T1000 (cell line): Measurements from ENCODE around the gene PHACTR1.
"Not testable (repeated sequence)": the region's sequence is repeated elsewhere in the genome, so short reads cannot be mapped to it uniquely, and the experiment has no call there.

ENCODE experiments used
- DNase-seq: peaks from one replicate; lab custom pipeline; 2025; ENCODE audit warnings: mixed read lengths; lab: John Stamatoyannopoulos, UW

Gene PHACTR1

GRCh38 chr6:12903246-12903645 lies 186.7 kb downstream of the PHACTR1 start:
- no peak for DNase-seq

DNA sequence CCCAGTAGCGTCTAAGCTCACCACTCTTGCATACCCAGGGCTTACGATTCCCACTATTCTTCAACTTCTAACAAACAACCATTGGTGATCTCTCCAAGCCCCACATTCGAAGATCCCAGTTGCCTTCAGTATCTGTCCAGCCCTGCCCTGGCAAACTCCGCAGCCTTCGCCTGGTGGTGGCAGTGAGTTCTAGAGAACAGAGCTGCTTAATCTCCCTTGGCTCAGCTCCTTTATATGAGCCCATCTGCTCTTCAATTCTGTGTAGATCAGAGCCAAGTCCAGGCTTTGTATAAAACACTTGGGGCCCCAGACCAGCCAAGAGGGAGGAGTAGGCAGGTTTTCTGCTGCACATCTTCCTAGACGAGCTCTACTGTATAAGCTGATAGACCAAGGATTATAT lies 193.3 kb downstream of the PHACTR1 start:
- DNase-seq = no peak

- DNase-seq = no peak
These were observed 194.9 kb downstream of the PHACTR1 start for GRCh38 chr6:12911427-12911826.

GRCh38 chr6:12913201-12913600 lies 196.6 kb downstream of the PHACTR1 start:
- DNase-seq = no peak

DNA sequence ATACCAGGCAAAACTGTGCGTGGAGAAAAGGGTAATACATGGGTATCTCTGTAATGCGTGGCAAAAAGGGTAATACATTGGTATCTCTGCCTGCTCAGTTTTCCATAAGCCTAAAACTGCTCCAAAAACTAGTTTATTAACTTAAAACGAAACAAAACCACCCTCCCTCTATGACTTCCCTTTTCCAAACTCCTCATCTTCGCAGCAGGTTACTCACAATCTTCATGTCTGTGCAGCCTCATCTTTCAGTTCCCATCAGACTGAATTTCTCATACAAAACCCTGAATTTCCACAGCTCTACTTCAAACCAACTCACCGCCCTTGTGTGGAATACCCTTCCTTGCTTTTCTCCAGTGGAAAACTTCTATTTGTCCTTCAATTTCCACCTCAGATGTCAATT lies 199.4 kb downstream of the PHACTR1 start:
- no peak for DNase-seq

GRCh38 chr6:12916420-12917136 lies 200.0 kb downstream of the PHACTR1 start:
- no peak for DNase-seq

DNA sequence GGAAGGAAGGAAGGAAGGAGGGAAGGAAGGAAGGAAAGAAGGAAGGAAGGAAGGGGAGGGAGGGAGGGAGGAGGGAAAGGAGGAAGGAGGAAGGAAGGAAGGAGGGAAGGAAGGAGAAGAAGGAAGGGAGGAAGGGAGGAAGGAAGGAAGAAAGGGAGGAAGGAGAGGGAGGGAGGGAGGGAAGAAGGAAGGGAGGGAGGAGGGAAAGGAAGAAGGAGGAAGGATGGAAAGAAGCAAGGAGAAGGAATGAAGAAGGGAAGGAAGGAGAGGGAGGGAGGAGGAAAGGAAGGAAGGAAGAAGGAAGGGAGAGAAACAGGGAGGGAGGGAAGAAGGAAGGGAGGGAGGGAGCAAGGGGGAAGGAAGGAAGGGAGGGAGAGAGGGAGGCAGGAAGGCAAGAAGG lies 204.9 kb downstream of the PHACTR1 start:
- no peak for DNase-seq

DNA sequence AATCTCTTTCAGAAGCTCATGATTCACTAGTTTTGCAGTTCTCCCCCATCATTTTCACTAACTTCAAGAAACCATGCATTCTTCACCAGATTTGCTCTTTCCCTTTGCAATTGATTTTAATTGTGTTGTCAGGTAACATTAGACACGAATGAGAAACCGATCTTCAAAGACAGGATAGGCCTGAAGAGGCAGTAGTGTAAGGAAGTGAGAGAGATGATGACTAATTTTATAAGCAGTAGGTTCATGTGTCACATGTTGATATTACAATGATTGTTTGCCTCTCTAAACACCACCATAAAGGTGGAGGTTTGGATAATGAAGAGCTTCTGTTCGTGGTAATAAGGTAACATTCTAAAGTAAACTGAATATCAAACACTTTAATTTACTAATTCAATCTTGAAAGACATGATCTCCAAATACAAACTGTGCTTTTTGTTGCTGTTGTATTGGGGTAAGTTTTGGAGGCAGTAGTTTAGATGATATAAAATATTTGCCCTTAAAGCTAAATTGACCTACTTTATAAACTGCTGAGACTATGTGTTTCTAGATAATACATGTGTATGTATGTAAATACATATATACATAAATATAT lies 207.2 kb downstream of the PHACTR1 start:
- no peak for DNase-seq

- DNase-seq = no peak
These were observed 208.3 kb downstream of the PHACTR1 start for GRCh38 chr6:12924911-12925310.

DNA sequence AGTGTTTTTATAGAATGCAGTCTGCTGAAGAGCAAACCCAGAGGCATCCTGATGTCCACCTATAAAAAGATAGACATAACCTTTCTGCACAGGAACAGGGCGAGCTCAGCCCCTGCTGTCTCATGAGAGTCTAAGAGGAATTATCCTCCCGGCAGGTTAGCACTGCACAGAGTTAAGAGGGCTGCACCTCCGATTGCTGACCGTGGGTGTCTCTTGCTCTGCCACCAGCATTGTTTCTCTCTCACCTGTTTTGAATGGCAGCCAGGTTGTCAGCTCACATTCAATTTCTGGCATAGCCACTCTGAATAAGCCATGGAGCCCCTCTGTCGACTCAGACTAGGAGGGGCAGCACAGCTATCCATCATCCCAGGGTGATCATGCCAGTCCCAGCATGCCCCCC lies 211.2 kb downstream of the PHACTR1 start:
- no peak for DNase-seq

DNA sequence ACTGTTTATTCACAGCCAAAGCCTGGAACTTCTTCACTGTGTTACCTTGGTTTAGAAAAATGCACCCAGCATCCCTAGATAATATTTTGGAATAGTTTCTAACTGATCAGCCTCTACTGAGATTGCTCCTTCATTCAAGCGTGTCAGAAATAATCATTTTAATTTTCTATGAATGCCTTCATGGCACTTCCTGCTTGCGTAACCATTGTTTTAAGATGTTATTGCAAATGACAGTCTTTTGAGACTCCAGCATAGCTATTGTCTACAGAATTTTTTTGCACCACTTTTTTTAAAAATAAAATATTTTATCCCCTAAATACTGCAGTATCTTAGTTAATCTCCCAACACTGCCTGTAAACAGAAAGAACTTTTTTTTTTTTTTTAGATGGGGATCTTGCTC lies 213.1 kb downstream of the PHACTR1 start:
- no peak for DNase-seq

DNA sequence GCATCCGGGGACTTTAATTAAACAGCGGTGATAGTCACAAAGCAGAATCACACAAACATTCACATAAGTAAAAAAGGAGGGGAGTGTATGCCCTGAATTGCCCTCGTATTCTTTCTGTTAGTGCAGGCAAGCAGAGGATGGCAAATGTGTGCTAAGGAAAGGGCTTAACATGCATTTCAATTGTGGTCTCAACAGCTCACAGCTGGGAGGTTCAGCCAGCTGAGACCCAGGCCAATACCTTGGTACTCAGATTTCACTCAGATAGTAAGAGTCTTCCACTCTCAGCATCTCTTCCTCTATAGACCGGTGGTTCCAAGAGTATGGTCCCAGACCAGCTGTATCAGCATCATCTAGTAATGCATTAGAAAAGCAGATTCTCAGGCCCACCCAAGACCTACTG lies 215.1 kb downstream of the PHACTR1 start:
- DNase-seq = no peak

GRCh38 chr6:12935637-12936036 lies 219.1 kb downstream of the PHACTR1 start:
- no peak for DNase-seq

DNA sequence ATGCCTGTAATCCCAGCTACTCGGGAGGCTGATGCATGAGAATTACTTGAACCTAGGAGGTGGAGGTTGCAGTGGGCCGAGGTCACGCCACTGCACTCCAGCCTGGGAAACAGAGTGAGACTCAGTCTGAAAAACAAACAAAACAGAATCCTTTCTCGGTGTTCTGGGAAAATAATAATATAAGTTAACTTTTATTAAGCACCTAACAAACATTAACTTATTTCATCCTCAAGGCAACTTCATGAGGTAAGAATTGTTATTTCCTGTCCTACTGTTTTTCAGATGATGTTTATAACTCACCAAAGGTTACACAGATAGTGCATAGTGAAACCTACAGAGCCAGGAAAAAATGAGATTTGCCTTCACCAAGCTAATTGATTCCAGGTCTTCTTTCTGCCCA lies 221.4 kb downstream of the PHACTR1 start:
- no peak for DNase-seq

- no peak for DNase-seq
These were observed 222.7 kb downstream of the PHACTR1 start for GRCh38 chr6:12939314-12939713.

GRCh38 chr6:12941422-12941821 lies 224.9 kb downstream of the PHACTR1 start:
- no peak for DNase-seq

GRCh38 chr6:12943549-12943948 lies 227.0 kb downstream of the PHACTR1 start:
- DNase-seq = no peak

- DNase-seq = no peak
These were observed 227.4 kb downstream of the PHACTR1 start for GRCh38 chr6:12944001-12944400.

DNA sequence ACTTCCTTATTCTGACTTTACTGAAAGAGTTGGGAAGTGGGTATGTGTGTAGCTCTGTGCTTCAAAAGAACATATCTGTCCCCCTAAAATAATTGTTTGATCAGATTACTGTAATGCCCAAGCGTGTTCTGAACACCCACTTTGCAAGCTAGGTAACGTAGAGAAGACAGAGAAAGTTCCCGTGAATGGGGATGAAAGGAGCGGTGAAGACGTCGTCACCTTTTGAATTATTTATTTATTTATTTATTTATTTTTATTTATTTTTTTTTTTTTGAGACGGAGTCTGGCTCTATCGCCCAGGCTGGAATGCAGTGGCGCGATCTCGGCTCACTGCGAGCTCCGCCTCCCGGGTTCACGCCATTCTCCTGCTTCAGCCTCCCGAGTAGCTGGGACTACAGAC lies 228.0 kb downstream of the PHACTR1 start:
- not testable (repeated sequence) for DNase-seq

GRCh38 chr6:12947151-12947871 lies 230.7 kb downstream of the PHACTR1 start:
- no peak for DNase-seq

- DNase-seq = no peak
These were observed 231.4 kb downstream of the PHACTR1 start for GRCh38 chr6:12947967-12948366.

- no peak for DNase-seq
These were observed 234.4 kb downstream of the PHACTR1 start for GRCh38 chr6:12950976-12951375.

DNA sequence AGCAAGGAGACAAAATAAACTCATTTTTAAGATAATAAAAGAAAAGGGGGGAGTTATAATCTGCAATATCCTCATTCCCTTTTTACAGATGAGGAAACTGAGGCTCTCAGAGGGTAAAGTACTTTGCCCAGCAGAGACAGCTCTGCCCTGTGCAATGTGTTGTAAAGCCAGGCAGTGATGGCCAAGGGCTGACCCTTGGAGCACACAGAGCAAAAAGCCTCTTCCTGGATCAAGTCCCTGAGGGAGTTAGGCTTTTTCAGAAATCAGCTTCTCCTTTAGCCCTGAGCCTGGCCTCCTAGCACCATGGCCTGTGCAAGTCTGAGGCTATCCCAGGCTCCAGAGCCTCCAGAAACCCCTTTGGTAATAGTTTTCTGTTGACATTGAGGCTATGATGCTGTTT lies 234.8 kb downstream of the PHACTR1 start:
- no peak for DNase-seq
